Daoy (cell line): ENCODE measurements around the gene S100A5. TPM values are rescaled to one million over a fixed set of nuclear protein-coding genes. Genes with fewer than 3 reads are reported as not detected.

Source experiments
- DNase-seq: peaks from one replicate; pipeline ENCODE4 v3.0.0-alpha.2; 2015; ENCODE audit warnings: low read depth
- total RNA-seq: library from RNA; depleted of rRNA; stranded (reverse); fragments of >200 nt; shearing (Covaris generic); gene quantifications from 2 replicates; pipeline ENCODE4 v1.2.3, GENCODE V29; 2014

The S100A5 gene
- total RNA-seq, 1 experiment from 2014 or later: 0.34 TPM

- no peak for DNase-seq
Measured at GRCh38 chr1:153547560-153548551, 7.1 kb upstream of the S100A5 start.

- no peak for DNase-seq
Measured at GRCh38 chr1:153546796-153547559, 6.2 kb upstream of the S100A5 start.

- no peak for DNase-seq
Measured at GRCh38 chr1:153546371-153546770, 5.6 kb upstream of the S100A5 start.

- DNase-seq: peak; percentile 94
Measured at GRCh38 chr1:153545067-153546055, 4.6 kb upstream of the S100A5 start, which contains the start of gene S100A4. TSS of gene S100A4 (minus strand) at chr1:153545806. CDS start at chr1:153544794, 1,012 bp downstream.

- DNase-seq: no peak
Measured at GRCh38 chr1:153544453-153545066, 3.8 kb upstream of the S100A5 start.

- DNase-seq: no peak
Measured at GRCh38 chr1:153543736-153544135, 3.0 kb upstream of the S100A5 start.

- no peak for DNase-seq
Measured at GRCh38 chr1:153542956-153543711, 2.4 kb upstream of the S100A5 start.

- DNase-seq: no peak
Measured at GRCh38 chr1:153541641-153542590, 1.2 kb upstream of the S100A5 start.

- no peak for DNase-seq
Measured at GRCh38 chr1:153539395-153540093, 1.2 kb downstream of the S100A5 start.

- peak; percentile 56 for DNase-seq
Measured at GRCh38 chr1:153538315-153538821, 2.4 kb downstream of the S100A5 start.

GRCh38 chr1:153537376-153537730 is 3.4 kb downstream of the S100A5 start:
- DNase-seq: no peak

GRCh38 chr1:153536671-153537375 is 3.9 kb downstream of the S100A5 start:
- DNase-seq: no peak

GRCh38 chr1:153536012-153536670 is 4.6 kb downstream of the S100A5 start:
- peak; percentile 96 for DNase-seq

GRCh38 chr1:153535242-153536011 is 5.3 kb downstream of the S100A5 start, which contains the start of gene S100A6:
TSS of gene S100A6 (minus strand) at chr1:153535991. CDS start at chr1:153535339, 652 bp downstream.
- peak; percentile 70 for DNase-seq

- no peak for DNase-seq
Measured at GRCh38 chr1:153534925-153535241, 5.9 kb downstream of the S100A5 start.
